Suprapubic skin (tissue), 4 donors: ENCODE data around the gene FRAS1. TPM values are rescaled to one million over a fixed set of nuclear protein-coding genes. Genes with fewer than 3 reads are reported as not detected.
A peak's percentile ranks its signal among the peaks of the same experiment; 100 is the strongest.

Experiments used
- DNase-seq, 2 donors: peaks; one replicate each; pipeline ENCODE4 v3.0.0-alpha.2; 2019; ENCODE audit warnings: low spot score in 2 of 2
- H3K27ac ChIP-seq: fragments of 200-600 bp; sonication (generic); one replicate; pipeline ENCODE4 v1.5.1; 2019
- H3K27me3 ChIP-seq: fragments of 200-600 bp; sonication (generic); one replicate; pipeline ENCODE4 v1.5.1; 2019
- H3K36me3 ChIP-seq: fragments of 200-600 bp; sonication (generic); one replicate; pipeline ENCODE4 v1.5.1; 2019
- H3K4me1 ChIP-seq: fragments of 200-600 bp; sonication (generic); one replicate; pipeline ENCODE4 v1.5.1; 2019
- H3K4me3 ChIP-seq: fragments of 200-600 bp; sonication (generic); one replicate; pipeline ENCODE4 v1.5.1; 2019; ENCODE audit warnings: mild to moderate bottlenecking
- H3K9me3 ChIP-seq: fragments of 200-600 bp; sonication (generic); one replicate; pipeline ENCODE4 v1.5.1; 2019
- CTCF ChIP-seq, 2 donors: fragments of 200-600 bp in 1 of 2; fragments of 450-650 bp in 1 of 2; sonication (generic) in 1 of 2; IDR thresholded peaks; one replicate each; pipeline ENCODE4 v1.5.1; 2016 to 2019; ENCODE audit warnings: antibody characterized with exemption in 2 of 2, mild to moderate bottlenecking in 1 of 2, moderate library complexity in 1 of 2
- EP300 ChIP-seq: sonication (generic); formaldehyde crosslinking; IDR thresholded peaks from one replicate; pipeline ENCODE4 v1.6.1; 2017; ENCODE audit warnings: antibody characterized with exemption
- POLR2A ChIP-seq, 2 donors: fragments of 450-650 bp; IDR thresholded peaks; one replicate each; pipeline ENCODE4 v1.6.1; 2017; ENCODE audit warnings: antibody characterized with exemption in 2 of 2, mild to moderate bottlenecking in 2 of 2, moderate library complexity in 2 of 2
- POLR2AphosphoS5 ChIP-seq, 3 donors: sonication (generic); formaldehyde crosslinking; IDR thresholded peaks; one replicate each; pipeline ENCODE4 v1.6.1; 2017; ENCODE audit warnings: antibody characterized with exemption in 3 of 3
- WGBS: methylation state at CpG from one replicate; pipeline ENCODE4 v1.1.5; 2018; 5-methylcytosine and 5-hydroxymethylcytosine counted together
- total RNA-seq, 4 donors: library from RNA; depleted of rRNA; stranded (reverse); fragments of >200 nt; gene quantifications; one replicate each; pipeline ENCODE4 v1.1.0, GENCODE V29; 2016

The FRAS1 gene
- total RNA-seq, 4 donors from 2014 or later, result 1.4 to 24.9 (median 3.8) TPM

- H3K27ac ChIP-seq, result no peak overlapping the region
- H3K4me3 ChIP-seq, result no peak overlapping the region
- no peaks in the 10 kb centered on the region for H3K27me3 ChIP-seq
- H3K4me1 ChIP-seq, result no peaks in the 10 kb centered on the region
- H3K9me3 ChIP-seq, result no peaks in the 10 kb centered on the region
- 94% methylated on average over 6 of the region's 6 CpGs for WGBS
- no peak for DNase-seq
- H3K36me3 ChIP-seq, result no peaks in the 10 kb centered on the region
- TF ChIP-seq CTCF (IDR thresholded peaks at IDR 0.05), result no peak
- no peak for TF ChIP-seq POLR2A (IDR thresholded peaks at IDR 0.05)
These were observed 371.9 kb downstream of the FRAS1 start for GRCh38 chr4:78428996-78429395.

- no peaks in the 10 kb centered on the region for H3K36me3 ChIP-seq
- TF ChIP-seq CTCF (IDR thresholded peaks at IDR 0.05) (no peak), POLR2A (IDR thresholded peaks at IDR 0.05) (no peak), EP300 (no peak), POLR2AphosphoS5 (IDR thresholded peaks at IDR 0.05) (no peak)
These were observed 375.8 kb downstream of the FRAS1 start for GRCh38 chr4:78432896-78433295.

GRCh38 chr4:78437608-78438088 is 380.5 kb downstream of the FRAS1 start:
- no peak overlapping the region for H3K27ac ChIP-seq
- H3K4me1 ChIP-seq, result no peaks in the 10 kb centered on the region
- no peaks in the 10 kb centered on the region for H3K9me3 ChIP-seq
- no peak for TF ChIP-seq POLR2A (IDR thresholded peaks at IDR 0.05)
- no peak for TF ChIP-seq CTCF (IDR thresholded peaks at IDR 0.05)
- TF ChIP-seq EP300, result no peak
- no peak for TF ChIP-seq POLR2AphosphoS5 (IDR thresholded peaks at IDR 0.05)
- no peak overlapping the region for H3K4me3 ChIP-seq
- DNase-seq, result peak in 1 of 2 donors; percentile 67
- WGBS, result 72% methylated on average over 2 of the region's 2 CpGs
- no peaks in the 10 kb centered on the region for H3K36me3 ChIP-seq
- no peaks in the 10 kb centered on the region for H3K27me3 ChIP-seq

More at GRCh38 chr4:78432896-78433295, 375.8 kb downstream of the FRAS1 start:
- Histone ChIP-seq H3K4me3 (no peak overlapping the region), H3K9me3 (no peaks in the 10 kb centered on the region), H3K4me1 (no peaks in the 10 kb centered on the region), H3K27me3 (no peaks in the 10 kb centered on the region), H3K27ac (no peak overlapping the region)
- no peak for DNase-seq

- TF ChIP-seq CTCF (IDR thresholded peaks at IDR 0.05), result no peak
- no peak for TF ChIP-seq POLR2A (IDR thresholded peaks at IDR 0.05)
- TF ChIP-seq POLR2AphosphoS5 (IDR thresholded peaks at IDR 0.05), result no peak
- TF ChIP-seq EP300, result no peak
- Histone ChIP-seq H3K4me1 (no peaks in the 10 kb centered on the region), H3K27ac (no peak overlapping the region), H3K4me3 (no peak overlapping the region), H3K36me3 (no peaks in the 10 kb centered on the region), H3K27me3 (no peaks in the 10 kb centered on the region), H3K9me3 (no peaks in the 10 kb centered on the region)
- 60% methylated on average over 2 of the region's 2 CpGs for WGBS
- no peak for DNase-seq
These were observed 382.2 kb downstream of the FRAS1 start for GRCh38 chr4:78439328-78439727.

GRCh38 chr4:78441756-78442155 is 384.6 kb downstream of the FRAS1 start:
- TF ChIP-seq EP300 (no peak), POLR2AphosphoS5 (IDR thresholded peaks at IDR 0.05) (no peak)
- Histone ChIP-seq H3K27me3 (no peaks in the 10 kb centered on the region), H3K9me3 (no peaks in the 10 kb centered on the region)

GRCh38 chr4:78446619-78447018 is 389.5 kb downstream of the FRAS1 start:
- Histone ChIP-seq H3K4me3 (no peak overlapping the region), H3K27ac (no peak overlapping the region), H3K4me1 (no peaks in the 10 kb centered on the region), H3K9me3 (no peaks in the 10 kb centered on the region), H3K27me3 (no peaks in the 10 kb centered on the region), H3K36me3 (no peaks in the 10 kb centered on the region)
- WGBS, result 93% methylated on average over 5 of the region's 5 CpGs
- TF ChIP-seq EP300, result no peak
- TF ChIP-seq POLR2AphosphoS5 (IDR thresholded peaks at IDR 0.05), result no peak
- TF ChIP-seq POLR2A (IDR thresholded peaks at IDR 0.05), result no peak
- no peak for TF ChIP-seq CTCF (IDR thresholded peaks at IDR 0.05)
- DNase-seq, result no peak

More at GRCh38 chr4:78441756-78442155, 384.6 kb downstream of the FRAS1 start:
- Histone ChIP-seq H3K4me1 (no peaks in the 10 kb centered on the region), H3K27ac (no peak overlapping the region), H3K4me3 (no peak overlapping the region), H3K36me3 (no peaks in the 10 kb centered on the region)
- DNase-seq, result no peak
- 75% methylated on average over 2 of the region's 2 CpGs for WGBS
